Activated T-cell treated with anti-CD3 and anti-CD28 coated beads, Interleukin-2, amount 50 U/mL, for 72 hours (primary cell): ENCODE data around the gene CRY2. TPM values are rescaled to one million over a fixed set of nuclear protein-coding genes. Genes with fewer than 3 reads are reported as not detected.

Source experiments
- ATAC-seq, 2 donors: fragments of 150-1000 bp; cut with Tn5 transposase; replicated peaks in 1 of 2; 2 replicates each; pipeline ENCODE4 v1.10.0; 2021; ENCODE audit warnings: moderate library complexity in 2 of 2, mild to moderate bottlenecking in 1 of 2
- DNase-seq, 2 donors: peaks; one replicate each; pipeline ENCODE4 v3.0.0; 2021 to 2022; ENCODE audit warnings: mixed read lengths in 1 of 2
- H3K27ac Mint-ChIP-seq: one replicate; pipeline ENCODE4 v1.8.0; 2022; ENCODE audit warnings: mild to moderate bottlenecking, moderate library complexity, mixed read lengths
- H3K27me3 Mint-ChIP-seq: one replicate; pipeline ENCODE4 v1.8.0; 2022; ENCODE audit warnings: low read depth, mixed read lengths
- H3K36me3 Mint-ChIP-seq, 2 donors: one replicate each; pipeline ENCODE4 v1.8.0; 2022; ENCODE audit warnings: mixed read lengths in 2 of 2, mild to moderate bottlenecking in 1 of 2; ENCODE audit not compliant: insufficient read depth in 2 of 2
- H3K4me1 Mint-ChIP-seq: one replicate; pipeline ENCODE4 v1.8.0; 2022; ENCODE audit warnings: low read depth, mixed read lengths
- H3K4me3 Mint-ChIP-seq, 2 donors: one replicate each; pipeline ENCODE4 v1.8.0; 2022; ENCODE audit warnings: mild to moderate bottlenecking in 2 of 2, mixed read lengths in 2 of 2, moderate library complexity in 2 of 2
- H3K9me3 Mint-ChIP-seq, 2 donors: one replicate each; pipeline ENCODE4 v1.8.0; 2022; ENCODE audit warnings: mixed read lengths in 2 of 2
- total RNA-seq, 2 donors: library from RNA; stranded (reverse); gene quantifications; one replicate each; pipeline ENCODE4 v1.2.3, GENCODE V29; 2022

Gene CRY2
- total RNA-seq, 2 donors from 2014 or later = 20.2 to 23.8 TPM

GRCh38 chr11:45858751-45859398 is 11.6 kb downstream of the CRY2 start:
- no peaks in the 10 kb centered on the region for H3K27me3 Mint-ChIP-seq
- no peak overlapping the region for H3K4me3 Mint-ChIP-seq
- H3K27ac Mint-ChIP-seq = no peak overlapping the region
- ATAC-seq (no peak), DNase-seq (no peak)
- no peaks in the 10 kb centered on the region for H3K4me1 Mint-ChIP-seq
- H3K36me3 Mint-ChIP-seq = peaks cover 0 to 4% of the 10 kb centered on the region in 2 donors
- H3K9me3 Mint-ChIP-seq = no peaks in the 10 kb centered on the region

GRCh38 chr11:45859661-45860140 is 12.4 kb downstream of the CRY2 start:
- Mint-ChIP-seq H3K9me3 (no peaks in the 10 kb centered on the region), H3K27ac (no peak overlapping the region), H3K4me1 (no peaks in the 10 kb centered on the region), H3K36me3 (peaks cover 0 to 4% of the 10 kb centered on the region in 2 donors), H3K27me3 (no peaks in the 10 kb centered on the region), H3K4me3 (no peak overlapping the region)
- ATAC-seq (no peak), DNase-seq (no peak)

DNA sequence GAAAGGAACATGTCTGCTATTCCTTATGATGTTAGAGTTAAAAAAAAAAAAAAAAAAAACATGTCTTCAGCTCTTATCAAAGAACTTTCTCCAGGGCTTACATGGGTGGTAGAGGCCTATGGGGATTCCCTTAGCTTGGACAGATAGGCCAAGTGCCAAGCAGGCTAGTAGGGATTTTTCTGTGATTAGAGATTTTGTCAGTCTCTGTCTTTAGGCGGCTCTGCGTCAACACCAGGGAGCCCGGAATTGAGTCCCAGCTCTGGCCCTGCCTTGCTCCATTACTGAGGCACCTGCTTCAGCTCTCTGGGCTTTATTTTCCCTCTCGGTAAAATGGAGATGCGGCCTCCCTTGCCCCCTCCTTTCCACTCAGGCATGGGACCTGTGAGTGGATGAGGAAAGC is 13.1 kb downstream of the CRY2 start:
- DNase-seq (no peak), ATAC-seq (no peak)
- H3K27ac Mint-ChIP-seq = no peak overlapping the region
- H3K4me1 Mint-ChIP-seq = no peaks in the 10 kb centered on the region
- peaks cover 0 to 4% of the 10 kb centered on the region in 2 donors for H3K36me3 Mint-ChIP-seq
- no peaks in the 10 kb centered on the region for H3K27me3 Mint-ChIP-seq
- H3K9me3 Mint-ChIP-seq = no peaks in the 10 kb centered on the region
- H3K4me3 Mint-ChIP-seq = no peak overlapping the region

- no peak overlapping the region for H3K27ac Mint-ChIP-seq
- ATAC-seq = no peak
- H3K27me3 Mint-ChIP-seq = no peaks in the 10 kb centered on the region
- no peaks in the 10 kb centered on the region for H3K4me1 Mint-ChIP-seq
- H3K4me3 Mint-ChIP-seq = no peak overlapping the region
- peaks cover 0 to 4% of the 10 kb centered on the region in 2 donors for H3K36me3 Mint-ChIP-seq
- H3K9me3 Mint-ChIP-seq = no peaks in the 10 kb centered on the region
- DNase-seq = no peak
These were observed 13.7 kb downstream of the CRY2 start for GRCh38 chr11:45860764-45861510.

- ATAC-seq (no peak), DNase-seq (no peak)
- Mint-ChIP-seq H3K9me3 (no peaks in the 10 kb centered on the region), H3K4me3 (no peak overlapping the region), H3K4me1 (no peaks in the 10 kb centered on the region), H3K27me3 (no peaks in the 10 kb centered on the region), H3K36me3 (peaks cover 0 to 2% of the 10 kb centered on the region in 2 donors), H3K27ac (no peak overlapping the region)
These were observed 16.8 kb downstream of the CRY2 start for GRCh38 chr11:45864041-45864440.

GRCh38 chr11:45869551-45869950 is 22.3 kb downstream of the CRY2 start:
- no peaks in the 10 kb centered on the region for H3K4me1 Mint-ChIP-seq
- H3K36me3 Mint-ChIP-seq = peaks cover 1 to 12% of the 10 kb centered on the region in 2 donors
- no peak overlapping the region for H3K4me3 Mint-ChIP-seq
- H3K27ac Mint-ChIP-seq = no peak overlapping the region
- H3K9me3 Mint-ChIP-seq = no peaks in the 10 kb centered on the region
- no peaks in the 10 kb centered on the region for H3K27me3 Mint-ChIP-seq
- DNase-seq (no peak), ATAC-seq (no peak)

GRCh38 chr11:45870706-45871105 is 23.4 kb downstream of the CRY2 start:
- Mint-ChIP-seq H3K4me3 (no peak overlapping the region), H3K9me3 (no peaks in the 10 kb centered on the region), H3K36me3 (peaks cover 1 to 12% of the 10 kb centered on the region in 2 donors), H3K27ac (no peak overlapping the region), H3K4me1 (no peaks in the 10 kb centered on the region), H3K27me3 (no peaks in the 10 kb centered on the region)
- DNase-seq (no peak), ATAC-seq (no peak)

GRCh38 chr11:45871638-45872037 is 24.4 kb downstream of the CRY2 start:
- no peak overlapping the region for H3K4me3 Mint-ChIP-seq
- H3K9me3 Mint-ChIP-seq = no peaks in the 10 kb centered on the region
- H3K27ac Mint-ChIP-seq = no peak overlapping the region
- peaks cover 1 to 10% of the 10 kb centered on the region in 2 donors for H3K36me3 Mint-ChIP-seq
- no peaks in the 10 kb centered on the region for H3K4me1 Mint-ChIP-seq
- ATAC-seq (no peak), DNase-seq (no peak)
- no peaks in the 10 kb centered on the region for H3K27me3 Mint-ChIP-seq

- Mint-ChIP-seq H3K4me1 (no peaks in the 10 kb centered on the region), H3K27me3 (no peaks in the 10 kb centered on the region), H3K36me3 (peaks cover 1 to 10% of the 10 kb centered on the region in 2 donors), H3K4me3 (no peak overlapping the region), H3K27ac (no peak overlapping the region), H3K9me3 (no peaks in the 10 kb centered on the region)
- peak; percentile 76 to 82 for ATAC-seq
- peak; percentile 37 to 44 for DNase-seq
These were observed 25.5 kb downstream of the CRY2 start for GRCh38 chr11:45872651-45873356.

DNA sequence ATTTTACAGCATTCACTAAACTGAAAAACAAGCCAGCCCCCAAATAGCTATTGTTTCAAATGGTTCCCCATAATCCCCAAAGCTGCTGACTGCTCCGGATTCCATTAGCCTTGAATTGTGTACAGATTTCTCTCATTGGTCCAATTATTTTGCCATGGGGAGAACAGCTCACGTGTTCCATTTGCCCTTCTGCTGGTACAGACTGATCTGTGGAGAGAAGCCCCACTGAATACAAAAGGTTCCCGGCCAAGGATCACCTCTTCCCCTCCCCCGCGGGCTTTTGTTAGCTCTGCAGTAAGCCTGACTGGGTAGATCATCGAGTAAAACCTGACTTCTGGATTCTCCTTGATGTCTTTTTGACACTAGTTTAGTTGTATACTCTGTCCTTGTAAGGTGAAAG is 29.1 kb downstream of the CRY2 start:
- Mint-ChIP-seq H3K9me3 (no peaks in the 10 kb centered on the region), H3K4me3 (no peak overlapping the region), H3K4me1 (no peaks in the 10 kb centered on the region), H3K36me3 (peaks cover 2 to 5% of the 10 kb centered on the region in 2 donors), H3K27me3 (no peaks in the 10 kb centered on the region), H3K27ac (no peak overlapping the region)
- ATAC-seq (no peak), DNase-seq (no peak)

- no peaks in the 10 kb centered on the region for H3K27me3 Mint-ChIP-seq
- DNase-seq (no peak), ATAC-seq (no peak)
- H3K27ac Mint-ChIP-seq = no peak overlapping the region
- H3K4me1 Mint-ChIP-seq = no peaks in the 10 kb centered on the region
- H3K4me3 Mint-ChIP-seq = no peak overlapping the region
- peaks cover 2 to 4% of the 10 kb centered on the region in 2 donors for H3K36me3 Mint-ChIP-seq
- H3K9me3 Mint-ChIP-seq = no peaks in the 10 kb centered on the region
These were observed 29.9 kb downstream of the CRY2 start for GRCh38 chr11:45877221-45877620.

- no peaks in the 10 kb centered on the region for H3K9me3 Mint-ChIP-seq
- peaks cover 2 to 7% of the 10 kb centered on the region in 2 donors for H3K36me3 Mint-ChIP-seq
These were observed 30.6 kb downstream of the CRY2 start for GRCh38 chr11:45877845-45878244.

More at GRCh38 chr11:45877845-45878244, 30.6 kb downstream of the CRY2 start:
- Mint-ChIP-seq H3K4me1 (no peaks in the 10 kb centered on the region), H3K4me3 (no peak overlapping the region), H3K27ac (no peak overlapping the region), H3K27me3 (no peaks in the 10 kb centered on the region)
- no peak for ATAC-seq
- no peak for DNase-seq
